ENCODE measurements around the gene ADAM8. TPM values are rescaled to one million over a fixed set of nuclear protein-coding genes. Genes with fewer than 3 reads are reported as not detected.

Gene ADAM8
- total RNA-seq, 1 experiment from 2014 or later, result 3.7 TPM

GRCh38 chr10:133310399-133310755 is 33.7 kb upstream of the ADAM8 start:
- ChIA-PET CTCF (no interaction called here), POLR2A (no interaction called here)
- TF ChIP-seq CTCF (IDR thresholded peaks at IDR 0.05) (no peak), SIN3A (IDR thresholded peaks at IDR 0.05; ENCODE audit: borderline replicate concordance, insufficient read depth, low read depth, low read length) (no peak), REST (IDR thresholded peaks at IDR 0.05; ENCODE audit: insufficient read depth in 1 of 2, low read depth in 2 of 2, low read length in 1 of 2) (no peak), POLR2AphosphoS5 (IDR thresholded peaks at IDR 0.05; ENCODE audit: low read depth, low read length) (no peak), TCF7L2 (IDR thresholded peaks at IDR 0.05; ENCODE audit: low read depth, low read length) (no peak)

GRCh38 chr10:133309720-133310398 is 33.2 kb upstream of the ADAM8 start:
- ChIA-PET POLR2A (no interaction called here), CTCF (no interaction called here)
- Histone ChIP-seq H3K27me3 (ENCODE audit: control insufficient read depth, insufficient read depth, low read length) (no peaks in the 10 kb centered on the region), H3K27ac (ENCODE audit: low read length) (no peak overlapping the region), H3K4me1 (ENCODE audit: control insufficient read depth, insufficient read depth, low read length) (peaks cover 13% of the 10 kb centered on the region; the same call in 1 of the 2 replicates), H3K36me3 (ENCODE audit: control insufficient read depth, insufficient read depth, low read length) (peaks cover 4% of the 10 kb centered on the region; the same call in 1 of the 2 replicates), H3K4me3 (ENCODE audit: low read depth in 2 of 2, low read length in 2 of 2) (peak overlapping the region; percentile 90 to 97), H3K9me3 (ENCODE audit: control insufficient read depth, insufficient read depth, low read depth, low read length) (no peaks in the 10 kb centered on the region)
- no TSS peak for BruUV-seq (replicated peaks)
- no peak for TF ChIP-seq POLR2AphosphoS5 (IDR thresholded peaks at IDR 0.05; ENCODE audit: low read depth, low read length)
- TF ChIP-seq TCF7L2 (IDR thresholded peaks at IDR 0.05; ENCODE audit: low read depth, low read length), result no peak
- no peak for TF ChIP-seq SIN3A (IDR thresholded peaks at IDR 0.05; ENCODE audit: borderline replicate concordance, insufficient read depth, low read depth, low read length)
- TF ChIP-seq REST (IDR thresholded peaks at IDR 0.05; ENCODE audit: insufficient read depth in 1 of 2, low read depth in 2 of 2, low read length in 1 of 2), result no peak
- TF ChIP-seq CTCF (IDR thresholded peaks at IDR 0.05), result no peak
- in situ Hi-C loops (cut with HindIII; ENCODE audit: low pct_unique_long_range_greater_than_20kb, low sequenced_read_pairs) (no loop called here), intact Hi-C loops (cut with micrococcal nuclease; ENCODE audit: unreplicated experiment) (no loop called here)
- DNase-seq (ENCODE audit: low read depth, low spot score) (no peak), ATAC-seq (no peak)

More at GRCh38 chr10:133310399-133310755, 33.7 kb upstream of the ADAM8 start:
- intact Hi-C loops (cut with micrococcal nuclease; ENCODE audit: unreplicated experiment), result no loop called here
- no peak overlapping the region for H3K27ac ChIP-seq (ENCODE audit: low read length)
- no peaks in the 10 kb centered on the region for H3K27me3 ChIP-seq (ENCODE audit: control insufficient read depth, insufficient read depth, low read length)
- H3K36me3 ChIP-seq (ENCODE audit: control insufficient read depth, insufficient read depth, low read length), result peaks cover 4% of the 10 kb centered on the region; the same call in 1 of the 2 replicates
- no peak overlapping the region for H3K4me3 ChIP-seq (ENCODE audit: low read depth in 2 of 2, low read length in 2 of 2)
- DNase-seq (ENCODE audit: low read depth, low spot score) (no peak), ATAC-seq (no peak)
- no TSS peak for BruUV-seq (replicated peaks)
- H3K9me3 ChIP-seq (ENCODE audit: control insufficient read depth, insufficient read depth, low read depth, low read length), result no peaks in the 10 kb centered on the region
- peaks cover 13% of the 10 kb centered on the region; the same call in 1 of the 2 replicates for H3K4me1 ChIP-seq (ENCODE audit: control insufficient read depth, insufficient read depth, low read length)
- in situ Hi-C loops (cut with HindIII; ENCODE audit: low pct_unique_long_range_greater_than_20kb, low sequenced_read_pairs), result no loop called here
